Loucy (cell line): Measurements from ENCODE around the gene PGF.

Experiments
- EZH2phosphoT487 ChIP-seq: fragments of 200-600 bp; IDR thresholded peaks from 2 replicates; pipeline ENCODE4 v1.6.1; 2018; ENCODE audit warnings: antibody characterized with exemption, mild to moderate bottlenecking, moderate library complexity, borderline replicate concordance
- TF ChIP-seq, protein P1 (sequence below): fragments of 200-600 bp; sonication (generic); conservative IDR thresholded peaks from 2 replicates; pipeline ENCODE4 v1.5.1; 2014; ENCODE audit warnings: mild to moderate bottlenecking, antibody characterized with exemption, low read length

DNA sequence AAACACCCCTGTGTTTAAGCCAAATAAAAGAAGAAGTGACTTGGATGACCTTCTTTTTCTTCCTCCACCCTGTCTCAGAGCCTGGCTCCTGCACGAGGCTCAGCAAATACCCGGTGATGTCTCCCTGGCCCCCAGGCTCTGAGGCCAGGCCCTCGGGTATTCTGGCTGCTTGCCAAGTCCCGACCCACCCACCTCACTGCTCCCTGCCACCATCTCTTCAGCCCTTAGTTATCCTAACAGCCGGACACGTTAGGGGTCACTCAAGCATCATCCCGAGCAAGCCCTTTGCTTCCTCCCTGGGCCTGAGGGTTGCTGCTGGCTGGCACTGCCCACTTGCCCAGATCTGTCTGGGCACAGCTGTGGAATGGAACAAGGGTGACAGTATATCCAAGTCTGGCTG is 39.6 kb downstream of the PGF start:
- TF ChIP-seq EZH2phosphoT487 = no peak
- TF ChIP-seq, protein P1, sequence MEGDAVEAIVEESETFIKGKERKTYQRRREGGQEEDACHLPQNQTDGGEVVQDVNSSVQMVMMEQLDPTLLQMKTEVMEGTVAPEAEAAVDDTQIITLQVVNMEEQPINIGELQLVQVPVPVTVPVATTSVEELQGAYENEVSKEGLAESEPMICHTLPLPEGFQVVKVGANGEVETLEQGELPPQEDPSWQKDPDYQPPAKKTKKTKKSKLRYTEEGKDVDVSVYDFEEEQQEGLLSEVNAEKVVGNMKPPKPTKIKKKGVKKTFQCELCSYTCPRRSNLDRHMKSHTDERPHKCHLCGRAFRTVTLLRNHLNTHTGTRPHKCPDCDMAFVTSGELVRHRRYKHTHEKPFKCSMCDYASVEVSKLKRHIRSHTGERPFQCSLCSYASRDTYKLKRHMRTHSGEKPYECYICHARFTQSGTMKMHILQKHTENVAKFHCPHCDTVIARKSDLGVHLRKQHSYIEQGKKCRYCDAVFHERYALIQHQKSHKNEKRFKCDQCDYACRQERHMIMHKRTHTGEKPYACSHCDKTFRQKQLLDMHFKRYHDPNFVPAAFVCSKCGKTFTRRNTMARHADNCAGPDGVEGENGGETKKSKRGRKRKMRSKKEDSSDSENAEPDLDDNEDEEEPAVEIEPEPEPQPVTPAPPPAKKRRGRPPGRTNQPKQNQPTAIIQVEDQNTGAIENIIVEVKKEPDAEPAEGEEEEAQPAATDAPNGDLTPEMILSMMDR = no peak
